HepG2 (cell line): ENCODE measurements around the gene TMEM236. TPM values are rescaled to one million over a fixed set of nuclear protein-coding genes. Genes with fewer than 3 reads are reported as not detected.

ENCODE experiments used
- ATAC-seq: fragments of 200-7000 bp; cut with Tn5 transposase; 3 replicates; pipeline ENCODE4 v1.9.1; 2020; ENCODE audit warnings: mild to moderate bottlenecking, moderate library complexity
- BruUV-seq: library from RNA; stranded (reverse); fragments of 400-500 nt; replicated peaks from 2 replicates; lab custom pipeline; 2021; lab: Mats Ljungman, UMichigan
- CTCF ChIA-PET: fragments of 300-600 bp; formaldehyde crosslinking; extraction: SDS; loops from one replicate; lab custom pipeline; 2021; ENCODE audit warnings: low total read pairs, inconsistent platforms, low intra/inter-chr PET ratio; lab: Yijun Ruan, JAX
- POLR2A ChIA-PET: fragments of 350-600 bp; sonication (Branson Sonifier 250); formaldehyde crosslinking; loops from one replicate; lab custom pipeline; 2020; ENCODE audit warnings: antibody characterized with exemption, inconsistent platforms; lab: Yijun Ruan, JAX
- DNase-seq: peaks from one replicate; pipeline ENCODE4 v3.0.0-alpha.2; 2015; ENCODE audit warnings: low spot score
- FAIRE-seq: peaks from 3 replicates; lab custom pipeline; 2011; peaks lifted over from hg19 to GRCh38; lab: Jason Lieb, UNC
- H2AFZ ChIP-seq: one replicate; pipeline ENCODE4 v1.6.1; 2011; ENCODE audit warnings: low read length, inconsistent platforms
- H3K27ac ChIP-seq: fragments of 300-600 bp; 3 replicates; pipeline ENCODE4 v1.8.0; 2011; ENCODE audit warnings: mixed run types, mild to moderate bottlenecking, mixed read lengths, low read length, inconsistent platforms; ENCODE audit not compliant: insufficient read depth; ENCODE audit errors: extremely low read length
- H3K27me3 ChIP-seq, 2 experiments: fragments of 200-600 bp in 1 of 2; 2 replicates in 1 of 2; 3 replicates in 1 of 2; pipeline versions ENCODE4 v1.6.0 to v1.8.0; 2011; ENCODE audit warnings: low read length in 2 of 2, mild to moderate bottlenecking in 2 of 2, moderate library complexity in 2 of 2, inconsistent platforms in 1 of 2; ENCODE audit not compliant: insufficient read depth in 2 of 2, control insufficient read depth in 1 of 2
- H3K36me3 ChIP-seq, 2 experiments: fragments of 200-600 bp in 1 of 2; replicated peaks in 1 of 2; 2 replicates in 1 of 2; 3 replicates in 1 of 2; pipeline versions ENCODE4 v1.5.1 to v1.8.0; 2011; ENCODE audit warnings: low read length in 2 of 2, inconsistent platforms in 1 of 2; ENCODE audit not compliant: insufficient read depth in 2 of 2, control insufficient read depth in 1 of 2
- H3K4me1 ChIP-seq: 2 replicates; pipeline ENCODE4 v1.5.1; 2012; ENCODE audit warnings: low read length, inconsistent platforms; ENCODE audit not compliant: insufficient read depth
- H3K4me2 ChIP-seq: 2 replicates; pipeline ENCODE4 v1.6.0; 2011; ENCODE audit warnings: low read depth, low read length, inconsistent platforms
- H3K4me3 ChIP-seq, 3 experiments: fragments of 200-600 bp in 1 of 3; sonication (generic), shearing (Covaris generic) in 1 of 3; replicated peaks in 1 of 3; 2 replicates each; pipeline ENCODE4 v1.5.1; 2011 to 2016; ENCODE audit warnings: low read length in 3 of 3, inconsistent platforms in 2 of 3, low read depth in 2 of 3, mild to moderate bottlenecking in 2 of 3, control low read depth in 1 of 3, mixed read lengths in 1 of 3; ENCODE audit not compliant: insufficient read depth in 1 of 3
- H3K79me2 ChIP-seq: one replicate; pipeline ENCODE4 v1.6.1; 2011; ENCODE audit warnings: low read length, inconsistent platforms; ENCODE audit not compliant: insufficient read depth
- H3K9ac ChIP-seq: 2 replicates; pipeline ENCODE4 v1.6.0; 2011; ENCODE audit warnings: mild to moderate bottlenecking, low read depth, low read length, inconsistent platforms; ENCODE audit not compliant: insufficient read depth
- H3K9me3 ChIP-seq: 2 replicates; pipeline ENCODE4 v1.5.1; 2012; ENCODE audit warnings: mild to moderate bottlenecking, low read length
- H4K20me1 ChIP-seq: 2 replicates; pipeline ENCODE4 v1.6.0; 2011; ENCODE audit warnings: inconsistent platforms, mild to moderate bottlenecking, low read length, moderate library complexity; ENCODE audit not compliant: insufficient read depth
- AFF4 ChIP-seq: sonication (generic); formaldehyde crosslinking; IDR thresholded peaks from 2 replicates; pipeline ENCODE4 v1.4.0; 2020; ENCODE audit warnings: missing genetic modification reagents
- ATAD3A ChIP-seq: sonication (generic); formaldehyde crosslinking; IDR thresholded peaks from 2 replicates; pipeline ENCODE4 v1.4.0; 2020; ENCODE audit warnings: missing genetic modification reagents
- SIX1 ChIP-seq: sonication (generic); formaldehyde crosslinking; IDR thresholded peaks from 2 replicates; pipeline ENCODE4 v1.4.0; 2020; ENCODE audit warnings: missing genetic modification reagents, borderline replicate concordance
- ZNF10 ChIP-seq: sonication (generic); formaldehyde crosslinking; IDR thresholded peaks from 2 replicates; pipeline ENCODE4 v1.4.0; 2020; ENCODE audit warnings: mild to moderate bottlenecking, low read depth, missing genetic modification reagents, borderline replicate concordance
- ZNF740 ChIP-seq: sonication (generic); formaldehyde crosslinking; IDR thresholded peaks from 2 replicates; pipeline ENCODE4 v1.4.0; 2020; ENCODE audit warnings: missing genetic modification reagents
- ZNF746 ChIP-seq: sonication (generic); formaldehyde crosslinking; IDR thresholded peaks from 2 replicates; pipeline ENCODE4 v1.8.0; 2022; ENCODE audit warnings: mild to moderate bottlenecking, missing genetic modification reagents
- ZZZ3 ChIP-seq: sonication (generic); formaldehyde crosslinking; IDR thresholded peaks from 2 replicates; pipeline ENCODE4 v1.4.0; 2020; ENCODE audit warnings: missing genetic modification reagents, mild to moderate bottlenecking, borderline replicate concordance
- whole genome bisulfite sequencing: methylation state at CpG from one replicate; pipeline ENCODE4 v1.1.6; 2017; ENCODE audit warnings: low lambda C conversion rate; 5-methylcytosine and 5-hydroxymethylcytosine counted together
- in situ Hi-C: cut with HindIII; loops from 2 replicates; pipeline ENCODE4 v1.10.0; 2017; ENCODE audit warnings: low pct_unique_long_range_greater_than_20kb; ENCODE audit not compliant: extremely low pct_ligation_motif_present
- intact Hi-C: fragments of 100-400 bp; cut with micrococcal nuclease; formaldehyde crosslinking; loops from one replicate; pipeline ENCODE4 v1.10.0; 2022; ENCODE audit not compliant: unreplicated experiment
- polyA plus RNA-seq, 8 experiments: library from polyadenylated mRNA; depleted of rRNA in 3 of 8; stranded (reverse) in 7 of 8; unstranded in 1 of 8; fragments of >200 nt; fragmentation: Illumina TruSeq in 4 of 8; extraction: Trizol in 4 of 8; gene quantifications; 2 replicates each; pipeline versions ENCODE4 v1.2.1 to v1.2.3, GENCODE V29; 2011 to 2016; ENCODE audit warnings: low read depth in 4 of 8, missing spikeins in 1 of 8, mixed read lengths in 1 of 8; ENCODE audit not compliant: insufficient read depth in 1 of 8
- total RNA-seq, 5 experiments: library from RNA; depleted of rRNA; stranded (reverse); fragments of >200 nt; fragmentation: Illumina TruSeq; extraction: Trizol; gene quantifications; 2 replicates each; pipeline ENCODE4 v1.2.3, GENCODE V29; 2016; ENCODE audit warnings: low read depth in 1 of 5

Gene TMEM236
- total and polyA plus RNA-seq, 2 of the 13 experiments (the other 11 are each of a cell fraction or from before 2014, with no cell fraction given) = 0.04 to 0.08 TPM

GRCh38 chr10:17731331-17732020, 20.5 kb upstream of the TMEM236 start:
- BruUV-seq = no TSS peak
- no peak for ATAC-seq
- Histone ChIP-seq H3K27me3 (no peaks in the 10 kb centered on the region), H3K9ac (no peak overlapping the region), H3K4me1 (no peaks in the 10 kb centered on the region), H3K79me2 (no peaks in the 10 kb centered on the region), H3K4me3 (no peak overlapping the region), H3K36me3 (no peaks in the 10 kb centered on the region), H4K20me1 (no peaks in the 10 kb centered on the region), H3K27ac (no peak overlapping the region), H2AFZ (no peak overlapping the region), H3K9me3 (no peaks in the 10 kb centered on the region), H3K4me2 (no peak overlapping the region)
- FAIRE-seq = no peak
- in situ Hi-C loops = no loop called here
- ChIA-PET POLR2A (no interaction called here), CTCF (no interaction called here)
- DNase-seq = no peak
- WGBS = 56% methylated on average over 4 of the region's 4 CpGs
- intact Hi-C loops = no loop called here
- no peak for TF ChIP-seq ATAD3A (CRISPR knock-in tag)
- no peak for TF ChIP-seq ZNF10 (CRISPR knock-in tag)
- TF ChIP-seq ZNF740 (CRISPR knock-in tag) = no peak
- TF ChIP-seq SIX1 (CRISPR knock-in tag) = no peak
- no peak for TF ChIP-seq ZZZ3 (CRISPR knock-in tag)
- no peak for TF ChIP-seq ZNF746 (CRISPR knock-in tag)
- no peak for TF ChIP-seq AFF4 (CRISPR knock-in tag)
- TF ChIP-seq, all 625 proteins: peak for 0
